BE2C (cell line): ENCODE data around the gene COPB2.
"Not testable (repeated sequence)": the region's sequence is repeated elsewhere in the genome, so short reads cannot be mapped to it uniquely, and the experiment has no call there.

Experiments
- DNase-seq: peaks from one replicate; pipeline ENCODE4 v3.0.0-alpha.2; 2020
- H3K27me3 ChIP-seq: fragments of 250-450 bp; sonication (Bioruptor Pico); 2 replicates; pipeline ENCODE4 v1.5.1; 2020; ENCODE audit warnings: mild to moderate bottlenecking
- H3K36me3 ChIP-seq: fragments of 250-450 bp; sonication (Bioruptor Pico); 2 replicates; pipeline ENCODE4 v1.5.1; 2020; ENCODE audit warnings: mild to moderate bottlenecking
- H3K4me1 ChIP-seq: fragments of 250-450 bp; sonication (Bioruptor Pico); 2 replicates; pipeline ENCODE4 v1.5.1; 2020
- H3K4me3 ChIP-seq: 2 replicates; pipeline ENCODE4 v1.5.1; 2011; ENCODE audit warnings: low read depth, low read length
- H3K9me3 ChIP-seq: fragments of 250-450 bp; sonication (Bioruptor Pico); 2 replicates; pipeline ENCODE4 v1.5.1; 2020
- TF ChIP-seq, protein P1 (sequence below): IDR thresholded peaks from 2 replicates; pipeline ENCODE4 v1.5.1; 2012; ENCODE audit warnings: mild to moderate bottlenecking, low read depth, low read length

Gene COPB2

DNA sequence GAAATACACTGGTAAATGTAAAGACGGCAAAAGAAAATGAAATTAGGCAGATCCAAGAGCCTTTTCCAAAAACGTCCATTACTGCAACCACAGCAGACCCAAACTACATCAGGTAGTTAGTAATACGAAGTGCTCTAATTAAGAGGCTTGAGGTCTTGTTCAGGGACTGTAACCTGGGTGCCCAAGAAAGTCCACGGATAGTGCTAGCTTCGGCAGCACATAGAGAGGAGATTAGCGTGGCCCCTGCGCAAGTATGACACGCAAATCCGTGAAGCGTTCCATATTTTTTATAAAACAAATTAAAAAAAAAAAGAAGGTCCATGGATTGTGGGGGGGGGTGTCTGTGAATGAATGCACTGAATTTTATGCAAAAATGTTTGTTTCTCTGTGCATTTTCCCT is 1.4 kb downstream of the COPB2 start:
- Histone ChIP-seq H3K4me1 (no peaks in the 10 kb centered on the region), H3K36me3 (peaks cover 3% of the 10 kb centered on the region; the same call in 1 of the 2 replicates), H3K9me3 (no peaks in the 10 kb centered on the region), H3K4me3 (peak overlapping the region; percentile 94), H3K27me3 (no peaks in the 10 kb centered on the region)
- no peak for DNase-seq
- TF ChIP-seq, protein P1, sequence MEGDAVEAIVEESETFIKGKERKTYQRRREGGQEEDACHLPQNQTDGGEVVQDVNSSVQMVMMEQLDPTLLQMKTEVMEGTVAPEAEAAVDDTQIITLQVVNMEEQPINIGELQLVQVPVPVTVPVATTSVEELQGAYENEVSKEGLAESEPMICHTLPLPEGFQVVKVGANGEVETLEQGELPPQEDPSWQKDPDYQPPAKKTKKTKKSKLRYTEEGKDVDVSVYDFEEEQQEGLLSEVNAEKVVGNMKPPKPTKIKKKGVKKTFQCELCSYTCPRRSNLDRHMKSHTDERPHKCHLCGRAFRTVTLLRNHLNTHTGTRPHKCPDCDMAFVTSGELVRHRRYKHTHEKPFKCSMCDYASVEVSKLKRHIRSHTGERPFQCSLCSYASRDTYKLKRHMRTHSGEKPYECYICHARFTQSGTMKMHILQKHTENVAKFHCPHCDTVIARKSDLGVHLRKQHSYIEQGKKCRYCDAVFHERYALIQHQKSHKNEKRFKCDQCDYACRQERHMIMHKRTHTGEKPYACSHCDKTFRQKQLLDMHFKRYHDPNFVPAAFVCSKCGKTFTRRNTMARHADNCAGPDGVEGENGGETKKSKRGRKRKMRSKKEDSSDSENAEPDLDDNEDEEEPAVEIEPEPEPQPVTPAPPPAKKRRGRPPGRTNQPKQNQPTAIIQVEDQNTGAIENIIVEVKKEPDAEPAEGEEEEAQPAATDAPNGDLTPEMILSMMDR: no peak

DNA sequence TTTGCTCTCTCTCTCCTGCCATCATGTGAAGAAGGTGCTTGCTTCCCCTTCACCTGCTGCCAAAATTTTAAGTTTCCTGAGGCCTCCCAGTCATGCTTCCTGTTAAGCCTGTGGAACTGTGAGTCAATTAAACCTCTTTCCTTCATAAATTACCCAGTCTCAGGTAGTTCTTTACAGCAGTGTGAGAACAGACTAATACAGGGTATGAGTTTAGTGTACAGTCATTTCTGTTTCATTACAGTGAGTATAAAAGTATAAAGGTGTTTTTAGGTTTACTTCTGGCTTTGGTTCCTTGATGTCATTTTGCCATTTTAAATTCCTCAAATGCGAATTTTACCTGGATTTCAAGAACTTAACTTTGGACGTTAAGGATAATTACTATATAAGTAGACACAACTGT is 7.2 kb downstream of the COPB2 start:
- not testable (repeated sequence) for H3K4me3 ChIP-seq, DNase-seq, H3K9me3 ChIP-seq, H3K4me1 ChIP-seq, H3K27me3 ChIP-seq
- H3K36me3 ChIP-seq: peaks cover 38% of the 10 kb centered on the region

- TF ChIP-seq, protein P1: no peak
- Histone ChIP-seq H3K36me3 (peaks cover 49% of the 10 kb centered on the region), H3K27me3 (no peaks in the 10 kb centered on the region), H3K4me1 (peaks cover 4% of the 10 kb centered on the region), H3K4me3 (no peak overlapping the region), H3K9me3 (no peaks in the 10 kb centered on the region)
- DNase-seq: no peak
These were observed 8.9 kb downstream of the COPB2 start for GRCh38 chr3:139380575-139380974.

DNA sequence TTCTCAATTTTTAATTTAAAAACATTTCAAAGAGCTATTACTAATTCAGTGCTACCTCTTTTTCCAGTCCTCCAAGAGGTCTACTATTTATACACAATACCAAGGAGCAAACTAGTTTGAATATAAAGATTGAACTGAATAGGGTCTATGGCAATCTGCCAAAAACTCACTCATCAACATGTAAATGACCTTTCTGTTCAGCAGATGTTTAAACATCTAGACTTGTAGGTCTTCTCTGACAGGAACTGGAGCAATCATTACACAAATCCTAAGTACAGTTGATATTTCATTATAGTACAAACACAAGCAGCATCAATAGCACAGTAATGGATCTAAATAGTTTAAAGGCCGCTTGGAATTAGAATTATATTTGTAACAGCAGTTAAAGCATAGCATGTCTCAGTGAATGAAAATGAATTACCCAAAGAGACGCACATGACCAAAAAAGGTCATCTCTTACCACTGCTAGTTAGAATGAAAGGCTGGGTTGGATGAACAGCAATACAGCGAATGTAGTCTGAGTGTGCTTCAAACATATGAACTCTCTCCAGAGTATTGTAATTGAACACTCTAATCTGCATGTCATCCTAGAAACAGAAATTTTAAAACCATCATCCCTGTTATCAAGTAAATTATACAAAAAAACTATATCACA is 10.7 kb downstream of the COPB2 start:
- DNase-seq: no peak
- Histone ChIP-seq H3K4me1 (peaks cover 4% of the 10 kb centered on the region), H3K36me3 (peaks cover 65% of the 10 kb centered on the region), H3K9me3 (no peaks in the 10 kb centered on the region), H3K4me3 (no peak overlapping the region), H3K27me3 (no peaks in the 10 kb centered on the region)
- TF ChIP-seq, protein P1: no peak

DNA sequence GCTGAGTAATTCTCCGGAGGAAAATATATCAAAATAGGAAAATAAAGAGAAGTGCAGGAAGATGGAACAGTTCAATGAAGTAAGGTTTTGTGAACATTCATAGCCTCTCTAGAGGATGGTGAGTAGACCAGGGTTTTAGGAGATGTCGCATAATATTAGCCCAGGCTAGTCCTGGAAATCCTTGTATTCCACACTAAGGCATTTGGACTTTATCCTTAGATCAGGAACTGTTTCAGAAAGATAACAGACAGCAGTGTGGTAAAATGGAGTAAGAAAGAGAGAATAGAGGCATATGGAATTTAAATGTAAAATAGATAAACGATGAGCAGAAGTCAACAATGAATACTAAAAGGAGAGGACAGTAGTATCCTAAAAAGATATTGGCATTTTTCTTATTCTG is 12.1 kb downstream of the COPB2 start:
- no peak overlapping the region for H3K4me3 ChIP-seq
- peaks cover 72% of the 10 kb centered on the region for H3K36me3 ChIP-seq
- TF ChIP-seq, protein P1: no peak

DNA sequence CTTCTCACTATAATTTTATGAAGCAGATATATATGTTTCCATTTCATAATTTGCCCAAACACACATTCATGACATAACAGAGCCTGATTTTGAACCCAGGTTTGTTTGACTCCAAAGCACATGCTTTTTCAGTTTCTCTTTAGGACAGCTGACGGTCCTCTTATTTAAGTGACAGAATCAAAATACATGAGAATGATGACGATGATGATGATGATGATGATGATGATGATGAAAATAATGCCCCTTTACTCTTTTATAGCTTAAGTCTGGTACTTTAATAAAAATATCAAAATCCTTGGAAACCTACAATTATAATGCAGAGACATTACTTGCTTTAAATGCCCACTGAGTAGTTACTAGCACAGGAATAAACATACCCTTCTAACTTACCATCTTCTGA is 15.3 kb downstream of the COPB2 start:
- Histone ChIP-seq H3K4me1 (no peaks in the 10 kb centered on the region; the same call in 1 of the 2 replicates), H3K36me3 (peaks cover 79% of the 10 kb centered on the region), H3K9me3 (no peaks in the 10 kb centered on the region), H3K27me3 (no peaks in the 10 kb centered on the region), H3K4me3 (no peak overlapping the region)
- TF ChIP-seq, protein P1: no peak
- no peak for DNase-seq

More for the DNA sequence above, 12.1 kb downstream of the COPB2 start:
- no peaks in the 10 kb centered on the region for H3K9me3 ChIP-seq
- DNase-seq: no peak
- H3K4me1 ChIP-seq: peaks cover 4% of the 10 kb centered on the region
- H3K27me3 ChIP-seq: no peaks in the 10 kb centered on the region

GRCh38 chr3:139364549-139364948 is 24.9 kb downstream of the COPB2 start:
- H3K27me3 ChIP-seq: no peaks in the 10 kb centered on the region
- TF ChIP-seq, protein P1: no peak
- no peak for DNase-seq
- H3K36me3 ChIP-seq: peaks cover 92% of the 10 kb centered on the region
- no peaks in the 10 kb centered on the region for H3K9me3 ChIP-seq
- no peaks in the 10 kb centered on the region for H3K4me1 ChIP-seq
- no peak overlapping the region for H3K4me3 ChIP-seq
